SH-SY5Y (cell line): Measurements from ENCODE around the gene GAS7.

Experiments used
- GATA2 ChIP-seq: IDR thresholded peaks from 2 replicates; pipeline ENCODE4 v1.6.1; 2011; ENCODE audit warnings: mild to moderate bottlenecking, low read depth, low read length
- GATA3 ChIP-seq: IDR thresholded peaks from 2 replicates; pipeline ENCODE4 v1.6.1; 2011; ENCODE audit warnings: low read depth, mild to moderate bottlenecking, low read length, moderate library complexity

- TF ChIP-seq GATA3 (no peak), GATA2 (no peak)
Observed at GRCh38 chr17:9905902-9906301, 292.5 kb downstream of the GAS7 start.
